T-helper 2 cell treated with Interferon-gamma antibody and Interleukin-4, amounts not matched to agents 5 μg/mL and 100 μg/mL, for 36 hours (primary cell): Measurements from ENCODE around the gene PITPNC1.
A peak's percentile ranks its signal among the peaks of the same experiment; 100 is the strongest.
"Not testable (repeated sequence)": the region's sequence is repeated elsewhere in the genome, so short reads cannot be mapped to it uniquely, and the experiment has no call there.

Experiments
- DNase-seq: peaks from one replicate; pipeline ENCODE4 v3.0.0; 2021; ENCODE audit warnings: low spot score
- H3K27ac Mint-ChIP-seq: one replicate; pipeline ENCODE4 v1.8.0; 2021; ENCODE audit warnings: mild to moderate bottlenecking, mixed read lengths
- H3K27me3 Mint-ChIP-seq: one replicate; pipeline ENCODE4 v1.8.0; 2021; ENCODE audit warnings: low read depth, mixed read lengths
- H3K36me3 Mint-ChIP-seq: one replicate; pipeline ENCODE4 v1.8.0; 2021; ENCODE audit warnings: low read depth, mixed read lengths
- H3K4me1 Mint-ChIP-seq: one replicate; pipeline ENCODE4 v1.8.0; 2021; ENCODE audit warnings: low read depth, mixed read lengths
- H3K4me3 Mint-ChIP-seq: one replicate; pipeline ENCODE4 v1.8.0; 2022; ENCODE audit warnings: mild to moderate bottlenecking, moderate library complexity, mixed read lengths
- H3K9me3 Mint-ChIP-seq: one replicate; pipeline ENCODE4 v1.8.0; 2021; ENCODE audit warnings: mixed read lengths

Gene PITPNC1

GRCh38 chr17:67420994-67421393 lies 43.9 kb downstream of the PITPNC1 start:
- H3K27me3 Mint-ChIP-seq, result no peaks in the 10 kb centered on the region
- peaks cover 37% of the 10 kb centered on the region for H3K4me1 Mint-ChIP-seq
- H3K4me3 Mint-ChIP-seq, result no peak overlapping the region
- H3K9me3 Mint-ChIP-seq, result no peaks in the 10 kb centered on the region
- H3K36me3 Mint-ChIP-seq, result peaks cover 10% of the 10 kb centered on the region
- H3K27ac Mint-ChIP-seq, result peak overlapping the region; percentile 51
- no peak for DNase-seq

- Mint-ChIP-seq H3K36me3 (peaks cover 11% of the 10 kb centered on the region), H3K4me3 (peak overlapping the region; percentile 38), H3K4me1 (peaks cover 37% of the 10 kb centered on the region), H3K27ac (peak overlapping the region; percentile 75), H3K9me3 (no peaks in the 10 kb centered on the region), H3K27me3 (peaks cover 2% of the 10 kb centered on the region)
- peak; percentile 66 for DNase-seq
Measured at GRCh38 chr17:67421869-67422273, 44.8 kb downstream of the PITPNC1 start.

- Mint-ChIP-seq H3K36me3 (peaks cover 11% of the 10 kb centered on the region), H3K27ac (peak overlapping the region; percentile 75), H3K4me3 (peak overlapping the region; percentile 38), H3K4me1 (peaks cover 37% of the 10 kb centered on the region)
- H3K9me3 Mint-ChIP-seq, H3K27me3 Mint-ChIP-seq, DNase-seq: not testable (repeated sequence)
Measured at GRCh38 chr17:67422296-67422695, 45.2 kb downstream of the PITPNC1 start.

- Mint-ChIP-seq H3K27me3 (peaks cover 2% of the 10 kb centered on the region), H3K27ac (no peak overlapping the region), H3K4me3 (no peak overlapping the region), H3K9me3 (no peaks in the 10 kb centered on the region), H3K4me1 (peaks cover 37% of the 10 kb centered on the region), H3K36me3 (peaks cover 13% of the 10 kb centered on the region)
- DNase-seq, result no peak
Measured at GRCh38 chr17:67422897-67423296, 45.8 kb downstream of the PITPNC1 start.

GRCh38 chr17:67425571-67426160 lies 48.6 kb downstream of the PITPNC1 start:
- Mint-ChIP-seq H3K36me3 (peaks cover 13% of the 10 kb centered on the region), H3K27me3 (peaks cover 5% of the 10 kb centered on the region), H3K9me3 (no peaks in the 10 kb centered on the region), H3K27ac (no peak overlapping the region), H3K4me1 (peaks cover 31% of the 10 kb centered on the region), H3K4me3 (no peak overlapping the region)
- no peak for DNase-seq

GRCh38 chr17:67427424-67427823 lies 50.3 kb downstream of the PITPNC1 start:
- Mint-ChIP-seq H3K9me3 (no peaks in the 10 kb centered on the region), H3K36me3 (peaks cover 17% of the 10 kb centered on the region), H3K27ac (no peak overlapping the region), H3K4me3 (no peak overlapping the region), H3K27me3 (peaks cover 5% of the 10 kb centered on the region), H3K4me1 (peaks cover 28% of the 10 kb centered on the region)
- DNase-seq, result no peak

GRCh38 chr17:67430515-67430914 lies 53.4 kb downstream of the PITPNC1 start:
- H3K27me3 Mint-ChIP-seq, DNase-seq, H3K4me3 Mint-ChIP-seq, H3K27ac Mint-ChIP-seq, H3K9me3 Mint-ChIP-seq: not testable (repeated sequence)
- Mint-ChIP-seq H3K4me1 (peaks cover 33% of the 10 kb centered on the region), H3K36me3 (peaks cover 11% of the 10 kb centered on the region)

GRCh38 chr17:67431249-67432015 lies 54.4 kb downstream of the PITPNC1 start:
- Mint-ChIP-seq H3K4me1 (peaks cover 42% of the 10 kb centered on the region), H3K27ac (peak overlapping the region; percentile 64), H3K4me3 (peak overlapping the region; percentile 62), H3K36me3 (peaks cover 13% of the 10 kb centered on the region), H3K9me3 (no peaks in the 10 kb centered on the region), H3K27me3 (peaks cover 4% of the 10 kb centered on the region)
- DNase-seq, result peak; percentile 32

- H3K27ac Mint-ChIP-seq, result peak overlapping the region; percentile 60
- no peak for DNase-seq
- peaks cover 14% of the 10 kb centered on the region for H3K36me3 Mint-ChIP-seq
- H3K27me3 Mint-ChIP-seq, result peaks cover 4% of the 10 kb centered on the region
- H3K9me3 Mint-ChIP-seq, result no peaks in the 10 kb centered on the region
- H3K4me1 Mint-ChIP-seq, result peaks cover 51% of the 10 kb centered on the region
- peak overlapping the region; percentile 24 for H3K4me3 Mint-ChIP-seq
Measured at GRCh38 chr17:67433248-67433924, 56.3 kb downstream of the PITPNC1 start.

- Mint-ChIP-seq H3K36me3 (peaks cover 14% of the 10 kb centered on the region), H3K27me3 (peaks cover 4% of the 10 kb centered on the region), H3K4me3 (peak overlapping the region; percentile 45), H3K27ac (peak overlapping the region; percentile 67), H3K4me1 (peaks cover 56% of the 10 kb centered on the region), H3K9me3 (no peaks in the 10 kb centered on the region)
- DNase-seq, result no peak
Measured at GRCh38 chr17:67434061-67434525, 57.0 kb downstream of the PITPNC1 start.

GRCh38 chr17:67435122-67435521 lies 58.0 kb downstream of the PITPNC1 start:
- H3K9me3 Mint-ChIP-seq, result no peaks in the 10 kb centered on the region
- peaks cover 2% of the 10 kb centered on the region for H3K27me3 Mint-ChIP-seq
- peaks cover 16% of the 10 kb centered on the region for H3K36me3 Mint-ChIP-seq
- DNase-seq, result peak; percentile 55
- H3K27ac Mint-ChIP-seq, result peak overlapping the region; percentile 89
- H3K4me3 Mint-ChIP-seq, result peak overlapping the region; percentile 74
- H3K4me1 Mint-ChIP-seq, result peaks cover 65% of the 10 kb centered on the region

GRCh38 chr17:67435786-67436185 lies 58.7 kb downstream of the PITPNC1 start:
- no peak for DNase-seq
- peaks cover 2% of the 10 kb centered on the region for H3K27me3 Mint-ChIP-seq
- H3K9me3 Mint-ChIP-seq, result no peaks in the 10 kb centered on the region
- no peak overlapping the region for H3K4me3 Mint-ChIP-seq
- H3K27ac Mint-ChIP-seq, result peak overlapping the region; percentile 89
- peaks cover 16% of the 10 kb centered on the region for H3K36me3 Mint-ChIP-seq
- peaks cover 66% of the 10 kb centered on the region for H3K4me1 Mint-ChIP-seq

- Mint-ChIP-seq H3K9me3 (no peaks in the 10 kb centered on the region), H3K27ac (no peak overlapping the region), H3K36me3 (peaks cover 16% of the 10 kb centered on the region), H3K4me1 (peaks cover 68% of the 10 kb centered on the region), H3K4me3 (no peak overlapping the region), H3K27me3 (peaks cover 2% of the 10 kb centered on the region)
- no peak for DNase-seq
Measured at GRCh38 chr17:67436233-67436632, 59.2 kb downstream of the PITPNC1 start.

- H3K36me3 Mint-ChIP-seq, result peaks cover 14% of the 10 kb centered on the region
- no peak overlapping the region for H3K4me3 Mint-ChIP-seq
- peak overlapping the region; percentile 42 for H3K27ac Mint-ChIP-seq
- H3K9me3 Mint-ChIP-seq, result no peaks in the 10 kb centered on the region
- H3K4me1 Mint-ChIP-seq, result peaks cover 64% of the 10 kb centered on the region
- H3K27me3 Mint-ChIP-seq, result peaks cover 2% of the 10 kb centered on the region
- DNase-seq, result no peak
Measured at GRCh38 chr17:67438667-67439066, 61.6 kb downstream of the PITPNC1 start.
